ENCODE measurements around the gene CCT5.
"Not testable (repeated sequence)": the region's sequence is repeated elsewhere in the genome, so short reads cannot be mapped to it uniquely, and the experiment has no call there.

CCT5 gene

GRCh38 chr5:10247217-10247616, 2.9 kb upstream of the CCT5 start:
- not testable (repeated sequence) for DNase-seq

GRCh38 chr5:10248378-10249260, 1.5 kb upstream of the CCT5 start:
- no peak for DNase-seq

DNA sequence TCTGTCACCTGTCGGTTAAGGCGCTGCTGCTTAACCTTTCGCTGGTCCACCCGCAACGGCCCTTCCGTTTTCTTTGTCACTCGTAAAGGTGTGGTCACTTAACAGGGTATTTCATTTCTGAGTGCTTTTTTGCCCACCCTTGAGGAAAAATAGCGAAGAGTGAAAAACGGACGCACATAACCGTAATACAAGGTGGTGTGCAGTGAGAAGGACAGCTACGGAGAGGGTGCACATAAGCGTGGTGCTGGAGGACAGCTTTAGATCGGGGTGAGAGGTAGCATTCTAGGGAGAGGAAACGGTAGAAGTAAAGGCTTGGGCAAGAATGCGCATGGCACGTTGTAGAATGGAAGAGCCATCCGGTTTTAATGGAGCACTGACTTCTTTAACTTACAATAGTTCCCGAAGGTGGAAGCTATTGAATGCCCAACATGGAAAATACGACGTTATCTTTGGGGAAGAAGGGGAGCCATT, 761 bp downstream of the CCT5 start:
- no peak for DNase-seq

- DNase-seq = no peak
These were observed 1.3 kb downstream of the CCT5 start for GRCh38 chr5:10251405-10251804.

GRCh38 chr5:10253390-10253789, 3.3 kb downstream of the CCT5 start:
- DNase-seq = no peak

- DNase-seq = no peak
These were observed 4.6 kb downstream of the CCT5 start for GRCh38 chr5:10254686-10255085.

DNA sequence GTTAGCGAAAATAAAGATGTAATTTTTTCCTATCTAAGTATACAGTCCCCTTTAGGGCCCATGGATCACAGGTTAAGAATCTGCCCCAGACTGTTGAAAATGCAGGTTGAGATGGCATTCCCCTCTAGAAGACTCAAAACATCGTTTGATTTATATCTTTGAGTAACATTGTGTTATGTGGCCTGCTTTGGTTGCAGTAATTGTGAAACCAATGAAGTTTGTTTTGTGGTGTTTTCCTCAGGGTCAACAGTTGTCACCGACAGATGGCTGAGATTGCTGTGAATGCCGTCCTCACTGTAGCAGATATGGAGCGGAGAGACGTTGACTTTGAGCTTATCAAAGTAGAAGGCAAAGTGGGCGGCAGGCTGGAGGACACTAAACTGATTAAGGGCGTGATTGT, 7.8 kb downstream of the CCT5 start:
- no peak for DNase-seq

DNA sequence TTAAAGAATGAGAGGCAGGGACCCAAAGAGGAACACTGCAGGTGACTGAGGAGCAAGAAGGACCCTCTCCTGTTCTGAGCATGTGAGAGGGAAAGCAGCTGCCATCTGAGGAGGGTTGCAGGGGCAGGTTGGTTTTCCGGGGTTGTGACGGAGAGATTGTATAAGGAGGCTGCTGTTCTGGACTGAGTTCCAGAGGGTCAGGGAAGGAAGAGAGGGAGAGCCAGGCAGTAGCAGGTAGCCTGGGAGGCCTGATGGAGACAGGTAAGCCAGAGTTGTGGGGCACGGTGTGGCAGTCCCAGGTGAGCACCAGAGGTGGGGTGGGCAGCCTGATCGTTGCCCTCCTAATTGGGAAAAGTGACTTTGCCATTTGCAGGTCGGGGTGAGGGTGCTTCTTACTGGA, 9.8 kb downstream of the CCT5 start:
- DNase-seq = no peak

DNA sequence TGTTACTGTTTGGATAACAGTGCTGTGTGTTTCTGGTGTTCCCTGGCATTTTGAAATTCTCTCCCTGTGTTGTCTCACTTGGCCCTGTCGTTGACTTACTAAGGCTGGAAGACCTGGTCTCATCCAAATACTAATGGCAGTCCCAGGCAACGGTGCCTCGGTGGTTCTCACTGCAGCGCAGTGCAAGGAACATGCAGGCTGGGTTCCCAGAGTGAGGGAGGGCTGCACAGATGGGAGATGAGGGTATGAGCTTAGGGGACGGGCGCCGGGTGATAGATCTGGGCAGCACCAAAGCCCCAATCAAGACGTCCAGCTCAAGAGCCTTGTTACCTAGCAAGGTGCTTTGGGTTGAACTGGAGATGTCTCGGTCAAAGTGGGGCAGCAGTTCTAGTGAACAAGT, 11.0 kb downstream of the CCT5 start:
- no peak for DNase-seq

DNA sequence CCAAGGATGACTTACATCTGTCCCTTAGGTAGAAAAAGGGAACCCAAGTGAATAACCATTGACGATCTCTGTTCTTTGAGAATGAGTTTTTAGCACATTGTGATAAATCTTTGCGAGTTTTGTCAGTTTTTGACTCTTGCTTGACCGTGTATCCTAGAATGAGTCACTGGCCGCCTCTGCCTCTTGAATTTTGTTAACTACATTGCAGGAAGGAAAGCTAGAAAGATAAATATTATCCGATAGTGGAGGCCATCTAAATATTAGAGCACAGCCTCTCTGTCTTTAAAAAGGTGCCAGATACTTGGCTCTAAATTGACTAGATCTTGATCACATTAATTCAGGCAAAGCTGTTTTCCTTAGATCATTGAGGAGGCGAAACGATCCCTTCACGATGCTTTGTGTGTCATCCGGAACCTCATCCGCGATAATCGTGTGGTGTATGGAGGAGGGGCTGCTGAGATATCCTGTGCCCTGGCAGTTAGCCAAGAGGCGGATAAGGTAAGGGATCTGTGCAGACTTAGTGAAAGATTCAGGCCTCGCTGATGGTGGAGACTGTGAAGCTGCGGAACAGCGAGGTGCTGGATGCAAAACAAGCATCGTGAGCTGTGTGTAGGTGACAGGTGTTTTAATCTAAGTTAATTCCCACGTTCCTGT, 12.2 kb downstream of the CCT5 start:
- DNase-seq = no peak

GRCh38 chr5:10262995-10263394, 12.9 kb downstream of the CCT5 start:
- no peak for DNase-seq

- DNase-seq = no peak
These were observed 14.5 kb downstream of the CCT5 start for GRCh38 chr5:10264604-10265003.

DNA sequence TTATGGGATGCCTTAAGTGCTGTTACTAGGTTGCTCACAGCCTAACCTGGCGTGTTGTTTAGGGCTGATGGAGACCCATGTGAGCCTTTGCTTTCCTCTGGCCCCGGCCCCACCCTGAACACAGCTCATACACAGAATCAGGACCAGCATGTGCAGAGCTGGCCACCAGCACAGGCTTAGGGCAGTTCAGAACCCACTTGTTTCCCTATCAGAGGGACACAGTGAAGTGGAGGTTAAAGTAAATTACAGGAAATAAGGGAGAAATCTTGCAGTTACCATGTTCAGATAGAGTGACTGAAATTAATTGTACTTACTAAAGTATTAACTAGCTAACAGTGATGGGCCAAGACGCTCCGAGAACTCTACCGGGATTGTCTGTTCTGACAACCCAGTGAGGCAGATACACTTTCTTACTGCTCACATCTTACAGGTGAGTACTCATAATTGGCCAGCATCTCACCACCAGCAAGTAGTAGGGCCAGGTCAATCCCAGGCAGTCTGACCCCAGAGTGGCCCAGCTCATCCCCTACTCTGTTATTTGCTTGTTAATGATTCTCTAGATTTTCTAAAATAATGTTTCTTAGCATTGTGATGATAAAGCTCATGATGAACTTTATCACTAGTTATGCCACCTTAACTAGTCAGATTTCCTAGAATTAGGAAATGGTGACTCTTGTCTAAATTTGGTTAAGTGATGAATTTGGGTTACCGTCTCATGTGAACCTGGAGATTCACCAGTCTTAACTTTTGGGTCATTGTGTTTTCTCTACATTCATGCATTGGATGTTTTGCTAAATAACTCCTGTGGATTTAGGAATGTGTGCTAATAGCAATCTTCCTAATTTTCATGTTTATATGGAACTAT, 15.4 kb downstream of the CCT5 start:
- DNase-seq = no peak

DNA sequence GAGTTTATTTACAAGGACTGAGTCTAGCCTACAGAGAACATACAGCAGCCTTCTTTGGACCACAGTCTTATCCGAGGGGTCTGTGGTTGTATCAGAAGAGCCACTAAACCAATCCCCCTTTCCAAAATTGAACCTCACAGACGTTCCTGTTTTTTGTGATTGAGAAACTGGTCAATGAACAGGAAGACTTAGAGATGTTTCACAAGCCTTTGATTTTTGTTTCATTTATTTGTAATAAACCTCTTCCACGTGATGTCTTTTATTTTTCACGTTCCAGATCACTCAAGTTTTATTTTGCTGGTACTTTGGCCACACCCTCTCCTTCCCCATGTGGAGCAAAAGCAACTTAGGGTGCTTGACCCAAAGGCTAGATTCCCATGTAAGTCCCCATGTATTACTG, 16.1 kb downstream of the CCT5 start:
- no peak for DNase-seq

DNA sequence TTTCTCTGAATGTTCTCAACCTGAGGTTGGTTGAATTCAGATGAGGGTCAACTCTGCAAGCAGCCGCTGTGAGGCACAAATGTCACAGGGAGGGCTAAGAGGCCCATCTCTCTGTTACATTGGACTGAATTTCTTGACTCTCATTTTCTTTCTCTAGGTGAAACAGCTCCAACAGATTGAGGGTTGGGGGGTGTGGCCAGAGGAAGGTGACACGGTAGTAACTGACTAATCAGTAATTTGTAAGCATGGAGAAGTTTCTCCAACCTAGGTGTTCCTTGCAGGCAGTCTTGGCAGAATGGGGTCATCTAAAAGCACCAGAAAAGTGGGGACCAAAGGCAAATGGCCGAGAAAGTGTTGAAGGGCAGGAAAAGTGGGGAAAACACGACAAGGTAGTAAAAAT, 16.8 kb downstream of the CCT5 start:
- DNase-seq = no peak

GRCh38 chr5:10268100-10268499, 18.0 kb downstream of the CCT5 start:
- DNase-seq = no peak

GRCh38 chr5:10272053-10272874, 22.2 kb downstream of the CCT5 start:
- DNase-seq = no peak

DNA sequence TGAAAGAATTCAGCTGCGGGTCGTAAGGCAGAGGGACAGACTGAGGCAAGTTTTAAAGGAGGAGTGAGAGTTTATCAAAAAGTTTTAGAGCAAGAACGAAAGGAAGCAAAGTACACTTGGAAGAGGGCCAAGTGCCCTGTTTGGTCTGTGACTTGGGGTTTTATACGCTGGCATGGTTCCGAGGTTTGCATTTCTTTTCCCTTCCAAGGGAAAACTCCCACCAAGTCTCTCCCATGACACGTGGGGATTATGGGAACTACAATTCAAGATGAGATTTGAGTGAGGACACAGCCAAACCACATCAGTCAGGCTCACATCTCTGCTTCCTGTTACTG, 22.8 kb downstream of the CCT5 start:
- DNase-seq = not testable (repeated sequence)

DNA sequence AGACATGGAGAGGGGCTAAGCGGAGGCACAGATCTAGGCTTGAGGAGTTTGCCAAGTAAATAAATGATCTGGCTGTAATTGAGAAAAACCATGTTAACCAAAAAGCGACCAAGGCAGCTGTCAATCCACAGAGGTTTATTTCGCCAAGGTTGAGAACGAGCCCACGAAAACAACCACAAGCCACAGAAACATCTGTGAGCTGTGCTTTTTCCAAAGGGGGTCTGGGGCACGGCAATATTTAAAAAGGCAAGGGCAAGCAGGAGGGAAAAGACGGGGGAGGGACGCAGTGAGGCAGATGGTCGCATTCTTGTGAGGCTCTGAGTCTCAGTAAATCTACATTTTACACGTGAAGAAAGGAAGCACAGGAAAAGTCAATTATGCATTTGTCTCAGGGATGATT, 25.4 kb downstream of the CCT5 start:
- no peak for DNase-seq

DNA sequence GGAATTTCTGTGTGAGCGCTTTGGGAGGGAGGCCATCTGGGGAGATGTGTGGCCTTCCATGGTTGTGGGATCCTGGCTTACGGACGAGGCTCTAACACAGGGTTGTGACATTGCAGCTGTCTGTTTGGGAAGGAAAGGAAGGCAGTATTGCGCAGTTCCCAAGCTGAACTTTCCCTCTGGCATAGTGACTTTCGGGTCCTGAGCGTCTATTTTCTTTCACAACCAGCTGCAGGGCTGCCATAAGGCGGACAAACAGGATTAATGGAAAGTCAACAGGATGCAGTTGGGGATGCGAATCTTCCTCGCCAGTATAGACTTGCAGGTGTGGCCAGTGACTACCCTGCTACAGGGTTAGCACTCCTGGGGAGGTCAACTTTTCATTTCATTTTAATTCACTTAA, 25.9 kb downstream of the CCT5 start:
- no peak for DNase-seq

GRCh38 chr5:10276691-10277090, 26.6 kb downstream of the CCT5 start:
- no peak for DNase-seq

- no peak for DNase-seq
These were observed 27.9 kb downstream of the CCT5 start for GRCh38 chr5:10277773-10278630.

Measured in NCI-H1105 treated with DMSO at 0.1 percent for 48 hours (cell line).